Astrocyte of the spinal cord (primary cell): Measurements from ENCODE around the gene CD180.

Experiments used
- DNase-seq: peaks from one replicate; pipeline ENCODE4 v3.0.0; 2011; ENCODE audit warnings: low read depth, low spot score
- H3K4me3 ChIP-seq: 2 replicates; pipeline ENCODE4 v1.5.1; 2011; ENCODE audit warnings: low read depth, mild to moderate bottlenecking, low read length, moderate library complexity
- CTCF ChIP-seq: IDR thresholded peaks from 2 replicates; pipeline ENCODE4 v1.5.1; 2012; ENCODE audit warnings: low read depth, mild to moderate bottlenecking, low read length, inconsistent platforms
- in situ Hi-C: cut with HindIII; loops from 2 replicates; pipeline ENCODE4 v1.10.0; 2017; ENCODE audit warnings: low sequenced_read_pairs

The CD180 gene

DNA sequence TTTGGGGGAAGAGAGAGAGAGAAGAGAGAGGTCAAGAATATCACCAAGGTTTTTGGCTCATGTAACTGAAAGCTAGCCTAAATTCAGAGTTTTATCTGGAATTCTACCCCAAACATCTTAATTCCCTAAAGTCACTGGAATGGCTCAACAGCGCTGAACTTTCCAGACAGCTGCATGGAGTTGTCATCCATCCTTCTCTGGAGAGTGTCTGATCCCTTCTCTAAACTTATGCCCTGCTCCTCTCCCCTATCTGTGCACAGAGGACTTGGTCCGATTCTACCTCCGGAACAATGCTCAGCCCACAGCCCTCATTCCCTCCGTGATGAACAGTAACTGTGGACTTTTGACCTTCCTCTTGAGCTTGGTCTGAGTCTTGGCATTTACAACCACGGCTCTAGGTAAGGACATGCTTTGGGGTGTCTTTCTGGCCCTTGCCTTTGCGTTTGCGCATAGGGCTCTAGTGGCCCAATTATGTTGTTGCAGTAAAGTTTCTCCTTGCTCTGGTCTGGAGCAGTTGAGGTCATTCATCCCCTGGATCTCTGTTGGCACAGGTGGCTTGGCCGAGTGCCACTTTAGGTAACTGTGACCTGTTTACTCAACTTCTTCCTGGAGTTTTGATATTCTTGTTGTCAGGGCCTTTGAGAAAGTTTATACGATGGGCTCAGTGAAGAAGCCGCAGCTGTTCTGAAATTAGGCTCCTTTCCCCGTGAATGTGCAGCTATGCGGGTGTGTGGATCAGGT is 18.3 kb upstream of the CD180 start:
- in situ Hi-C loops, result no loop called here
- no peak for DNase-seq
- no peak overlapping the region for H3K4me3 ChIP-seq
- TF ChIP-seq CTCF, result no peak

GRCh38 chr5:67214036-67214435 is 17.4 kb upstream of the CD180 start:
- in situ Hi-C loops, result no loop called here
- DNase-seq, result peak; percentile 17
- no peak overlapping the region for H3K4me3 ChIP-seq
- TF ChIP-seq CTCF, result no peak

DNA sequence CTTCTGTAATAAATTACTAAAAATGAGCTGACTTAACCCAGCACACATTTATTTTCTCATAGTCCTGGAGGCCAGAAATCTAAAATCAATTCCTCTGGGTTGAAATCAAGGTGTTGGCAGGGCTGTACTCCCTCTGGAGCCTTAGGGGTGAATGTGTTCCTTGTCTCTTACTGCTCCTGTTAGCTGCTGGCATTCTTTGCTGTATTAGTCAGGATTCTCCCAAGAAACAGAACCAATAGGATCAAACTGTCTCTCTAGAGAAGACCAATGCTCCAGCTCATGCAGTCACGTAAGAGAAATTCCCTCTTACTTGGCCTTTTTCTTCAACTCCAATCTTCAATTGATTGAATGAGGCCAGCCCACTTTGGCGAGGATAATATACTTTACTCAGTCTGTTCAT is 15.3 kb upstream of the CD180 start:
- in situ Hi-C loops, result no loop called here
- no peak for TF ChIP-seq CTCF
- peak; percentile 78 for DNase-seq
- H3K4me3 ChIP-seq, result no peak overlapping the region

DNA sequence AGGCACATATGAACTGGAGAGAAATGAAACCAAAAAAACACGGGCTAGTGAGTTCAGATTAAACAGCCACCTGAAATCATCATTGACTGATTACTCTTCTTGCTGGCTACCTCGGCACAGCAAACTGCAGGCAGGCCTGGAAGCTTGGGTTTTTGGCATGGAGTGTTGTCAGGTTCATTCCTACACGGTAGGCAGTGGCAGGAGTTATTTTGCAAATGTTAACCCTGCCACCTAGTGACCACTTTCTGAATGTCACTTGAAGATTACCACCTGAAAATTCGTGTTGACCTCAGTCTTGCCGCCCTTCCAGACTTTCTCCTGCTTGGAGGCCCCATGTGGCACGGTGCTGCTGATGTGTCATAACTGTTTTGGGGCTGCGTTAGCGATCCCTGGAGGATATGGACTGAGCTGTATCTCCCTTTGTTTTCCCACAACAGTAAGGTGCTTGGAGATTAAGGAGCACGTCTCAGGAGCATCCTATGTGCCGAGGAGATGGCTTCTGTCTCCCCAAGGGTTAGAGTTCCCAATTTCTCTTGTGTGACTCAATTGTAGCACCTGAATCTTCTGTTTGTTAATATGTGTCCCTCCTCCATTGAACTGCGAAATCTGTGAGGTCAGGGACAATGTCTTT is 12.7 kb upstream of the CD180 start:
- in situ Hi-C loops, result no loop called here
- TF ChIP-seq CTCF, result peak; percentile 65
- no peak overlapping the region for H3K4me3 ChIP-seq
- DNase-seq, result peak; percentile 74

DNA sequence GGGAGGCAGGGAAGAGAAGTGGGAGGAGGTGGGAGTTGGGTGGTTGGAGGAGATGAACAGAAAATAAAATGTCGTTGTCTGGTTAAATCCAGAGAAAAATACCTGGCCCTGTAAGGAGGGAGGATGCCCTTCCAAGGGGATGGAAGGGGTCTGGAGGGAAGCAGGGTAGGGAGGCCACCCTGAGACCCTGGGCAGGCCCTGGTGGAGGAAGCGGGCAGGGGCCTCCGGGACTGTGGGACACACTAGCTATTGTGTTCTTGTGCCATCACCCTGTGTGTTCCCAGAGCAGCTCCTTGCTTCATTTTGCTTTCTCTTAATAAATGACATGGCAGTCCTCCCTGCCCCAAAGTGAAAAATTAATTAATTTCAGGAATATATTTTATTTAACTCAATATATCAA is 11.8 kb upstream of the CD180 start:
- TF ChIP-seq CTCF, result no peak
- no peak overlapping the region for H3K4me3 ChIP-seq
- in situ Hi-C loops, result no loop called here
- no peak for DNase-seq

DNA sequence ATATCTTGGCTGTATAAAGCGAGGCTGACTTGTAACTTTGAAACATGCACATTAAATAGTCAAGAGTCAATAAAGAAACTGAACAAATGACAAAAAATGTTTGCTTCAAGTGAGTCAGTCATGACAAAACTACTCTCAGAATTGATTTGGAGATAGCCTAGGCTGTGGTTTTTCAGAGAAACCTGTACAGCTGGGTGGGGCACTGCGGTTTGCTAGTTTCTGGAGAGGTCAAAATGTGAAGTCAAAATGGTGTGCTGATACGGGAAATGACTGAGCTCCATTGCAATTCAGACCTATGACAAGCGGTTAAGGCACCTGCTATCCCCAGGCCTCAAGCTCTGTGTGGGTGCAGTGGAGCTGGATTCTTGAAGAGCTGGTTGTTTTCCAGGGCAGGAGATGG is 10.3 kb upstream of the CD180 start:
- in situ Hi-C loops, result no loop called here
- H3K4me3 ChIP-seq, result no peak overlapping the region
- DNase-seq, result peak; percentile 46
- no peak for TF ChIP-seq CTCF
